Thymus (tissue), 11 donors: ENCODE data around the gene STK4. TPM values are rescaled to one million over a fixed set of nuclear protein-coding genes. Genes with fewer than 3 reads are reported as not detected.

Experiments used
- DNase-seq, 9 donors: peaks; one replicate each; pipeline ENCODE4 v3.0.0-alpha.2; 2013; ENCODE audit warnings: low spot score in 9 of 9, low read depth in 6 of 9, missing footprints in 1 of 9
- H3K27ac ChIP-seq, 2 donors: one replicate each; pipeline ENCODE4 v1.5.1; 2013; ENCODE audit warnings: control low read depth in 1 of 2, low read depth in 1 of 2, low read length in 1 of 2, mild to moderate bottlenecking in 1 of 2, moderate library complexity in 1 of 2
- H3K27me3 ChIP-seq, 2 donors: one replicate each; pipeline ENCODE4 v1.5.1; 2013; ENCODE audit warnings: low read length in 1 of 2; ENCODE audit not compliant: control insufficient read depth in 2 of 2, insufficient read depth in 1 of 2
- H3K36me3 ChIP-seq, 2 donors: one replicate each; pipeline ENCODE4 v1.5.1; 2013; ENCODE audit warnings: low read length in 1 of 2, mild to moderate bottlenecking in 1 of 2, moderate library complexity in 1 of 2; ENCODE audit not compliant: control insufficient read depth in 2 of 2, insufficient read depth in 2 of 2
- H3K4me1 ChIP-seq, 2 donors: one replicate each; pipeline ENCODE4 v1.5.1; 2013; ENCODE audit warnings: low read length in 2 of 2; ENCODE audit not compliant: control insufficient read depth in 2 of 2, insufficient read depth in 2 of 2
- H3K4me3 ChIP-seq, 2 donors: one replicate each; pipeline ENCODE4 v1.5.1; 2013; ENCODE audit warnings: low read length in 2 of 2, control low read depth in 1 of 2, mild to moderate bottlenecking in 1 of 2
- H3K9me3 ChIP-seq, 2 donors: one replicate each; pipeline ENCODE4 v1.5.1; 2013; ENCODE audit warnings: low read length in 1 of 2, mild to moderate bottlenecking in 1 of 2; ENCODE audit not compliant: control insufficient read depth in 2 of 2, insufficient read depth in 1 of 2
- WGBS: extraction: QIAGEN DNeasy Blood & Tissue Kit; methylation state at CpG from one replicate; pipeline ENCODE4 v1.1.7; 2013; 5-methylcytosine and 5-hydroxymethylcytosine counted together
- polyA plus RNA-seq: library from polyadenylated mRNA; stranded (reverse); fragments of 200-250 nt; gene quantifications from one replicate; pipeline ENCODE4 v1.2.3, GENCODE V29; 2013
- total RNA-seq: library from RNA; stranded (reverse); fragments of 120-200 nt; gene quantifications from one replicate; pipeline ENCODE4 v1.2.4, GENCODE V29; 2013
- donor health status: healthy.

Gene STK4
- total and polyA plus RNA-seq, 2 donors: 35.0 to 45.5 TPM

DNA sequence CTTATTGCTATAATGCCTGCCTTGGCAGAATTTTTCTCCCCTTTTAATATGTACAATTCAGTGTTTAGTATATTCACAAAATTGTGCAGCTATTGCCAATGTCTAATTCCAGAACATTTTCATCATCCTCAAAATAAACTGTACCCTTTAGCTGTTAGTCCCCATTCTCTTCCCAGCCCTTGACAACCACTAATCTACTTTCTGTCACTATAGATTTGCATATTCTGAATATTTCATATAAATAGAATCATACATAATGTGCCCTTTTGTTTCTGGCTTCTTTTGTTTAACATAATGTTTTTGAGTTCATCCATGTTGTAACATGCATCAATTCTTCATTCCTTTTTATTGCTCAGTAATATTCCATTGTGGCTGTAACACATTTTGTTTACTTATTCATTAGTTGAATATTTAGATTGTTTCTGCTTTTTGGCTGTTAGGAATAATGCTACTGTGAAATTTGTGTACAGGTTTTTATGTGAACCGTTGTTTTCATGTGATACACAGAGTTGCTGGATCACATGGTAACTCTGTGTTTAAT lies 22.4 kb downstream of the STK4 start:
- no peaks in the 10 kb centered on the region for H3K9me3 ChIP-seq
- 95% methylated on average over 1 of the region's 1 CpG for WGBS
- H3K27ac ChIP-seq: no peak overlapping the region
- no peaks in the 10 kb centered on the region for H3K4me1 ChIP-seq
- no peak overlapping the region for H3K4me3 ChIP-seq
- no peak for DNase-seq
- no peaks in the 10 kb centered on the region for H3K27me3 ChIP-seq
- peaks cover 19 to 42% of the 10 kb centered on the region in 2 donors for H3K36me3 ChIP-seq

DNA sequence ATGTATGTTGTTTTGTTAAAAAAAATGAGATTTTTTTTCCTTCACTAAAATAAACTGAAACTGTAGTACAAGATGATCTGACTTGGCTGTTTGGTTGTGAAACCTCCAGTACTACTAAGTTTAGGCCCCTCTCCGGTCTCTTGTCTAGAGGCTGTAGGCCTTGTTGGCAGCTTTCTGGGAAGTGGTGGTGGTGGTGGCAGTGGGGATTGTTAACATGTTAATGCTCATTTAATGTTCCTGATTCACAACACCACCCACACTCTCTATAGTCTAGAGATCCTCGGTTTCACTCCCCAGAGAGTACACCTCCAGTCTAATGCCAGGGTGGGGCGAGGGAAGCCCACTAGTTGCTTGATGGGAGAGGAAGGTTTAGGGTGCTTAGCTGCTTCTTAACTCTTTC lies 24.1 kb downstream of the STK4 start:
- Histone ChIP-seq H3K4me3 (no peak overlapping the region), H3K9me3 (no peaks in the 10 kb centered on the region)

GRCh38 chr20:44990957-44991356 lies 24.6 kb downstream of the STK4 start:
- H3K4me3 ChIP-seq: no peak overlapping the region
- peaks cover 16 to 42% of the 10 kb centered on the region in 2 donors for H3K36me3 ChIP-seq
- peak overlapping the region in 1 of 2 donors; percentile 8 for H3K27ac ChIP-seq

More for the DNA sequence above, 24.1 kb downstream of the STK4 start:
- H3K36me3 ChIP-seq: peaks cover 19 to 41% of the 10 kb centered on the region in 2 donors
- 68% methylated on average over 3 of the region's 3 CpGs for WGBS
- no peak for DNase-seq
- H3K27me3 ChIP-seq: no peaks in the 10 kb centered on the region
- peak overlapping the region; percentile 8 to 42 for H3K27ac ChIP-seq
- no peaks in the 10 kb centered on the region for H3K4me1 ChIP-seq

DNA sequence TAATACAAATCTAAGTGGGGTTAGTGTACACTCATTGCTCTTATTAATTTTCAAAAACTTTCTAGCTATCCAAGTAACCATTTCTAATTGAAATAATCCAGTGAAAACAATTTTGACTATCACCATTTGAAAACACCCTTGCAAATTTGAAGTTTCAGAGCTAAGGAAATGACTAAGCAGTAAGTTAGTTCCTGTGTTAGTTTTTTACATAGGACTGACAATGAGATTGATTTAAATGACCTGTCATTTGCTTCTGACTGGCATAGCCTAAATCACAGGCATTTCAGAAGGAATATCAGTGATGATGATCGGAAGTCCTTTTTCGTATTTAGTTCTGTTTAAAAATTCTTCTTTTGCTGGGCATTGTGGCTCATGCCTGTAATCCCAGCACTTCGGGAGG lies 27.0 kb downstream of the STK4 start:
- no peak for DNase-seq
- Histone ChIP-seq H3K36me3 (peaks cover 24 to 44% of the 10 kb centered on the region in 2 donors), H3K4me3 (no peak overlapping the region), H3K27ac (no peak overlapping the region), H3K4me1 (no peaks in the 10 kb centered on the region), H3K9me3 (no peaks in the 10 kb centered on the region), H3K27me3 (no peaks in the 10 kb centered on the region)
- 69% methylated on average over 3 of the region's 3 CpGs for WGBS

More at GRCh38 chr20:44990957-44991356, 24.6 kb downstream of the STK4 start:
- no peaks in the 10 kb centered on the region for H3K9me3 ChIP-seq
- H3K4me1 ChIP-seq: no peaks in the 10 kb centered on the region
- no peaks in the 10 kb centered on the region for H3K27me3 ChIP-seq
- no peak for DNase-seq

DNA sequence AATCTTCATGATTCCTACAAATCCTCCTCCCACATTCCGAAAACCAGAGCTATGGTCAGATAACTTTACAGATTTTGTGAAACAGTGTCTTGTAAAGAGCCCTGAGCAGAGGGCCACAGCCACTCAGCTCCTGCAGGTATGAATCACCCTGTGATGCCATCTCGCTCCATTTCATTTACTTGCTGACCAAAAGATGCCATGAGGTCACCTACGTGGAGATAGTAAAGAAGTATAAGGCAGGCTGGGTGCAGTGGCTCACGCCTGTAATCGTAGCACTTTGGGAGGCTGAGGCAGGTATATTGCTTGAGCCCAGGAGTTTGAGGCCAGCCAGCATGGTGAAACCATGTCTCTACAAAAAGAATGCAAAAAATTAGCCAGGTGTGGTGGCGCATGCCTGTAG lies 30.9 kb downstream of the STK4 start:
- Histone ChIP-seq H3K4me3 (no peak overlapping the region), H3K27ac (no peak overlapping the region), H3K27me3 (no peaks in the 10 kb centered on the region), H3K9me3 (no peaks in the 10 kb centered on the region), H3K4me1 (no peaks in the 10 kb centered on the region), H3K36me3 (peaks cover 38 to 67% of the 10 kb centered on the region in 2 donors)
- no peak for DNase-seq
- 99% methylated on average over 6 of the region's 6 CpGs for WGBS

DNA sequence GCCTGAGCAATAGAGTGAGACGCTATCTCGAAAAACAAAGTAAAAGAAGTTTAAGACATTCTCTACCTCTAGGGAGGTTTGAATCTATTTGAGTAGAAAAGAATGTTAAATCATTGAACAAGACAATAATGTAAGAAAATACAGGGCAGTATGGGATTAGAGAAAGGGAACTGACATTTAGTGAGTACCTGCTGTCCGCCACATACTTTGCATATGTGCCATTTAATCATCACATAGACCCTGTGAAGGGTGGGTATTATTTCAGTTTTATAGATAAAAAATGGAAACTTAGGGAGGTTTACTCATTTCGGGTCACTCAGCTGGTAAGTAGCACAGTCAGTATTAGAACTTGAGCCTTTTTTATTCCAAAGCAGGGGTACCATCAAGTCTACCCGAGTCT lies 31.4 kb downstream of the STK4 start:
- H3K4me3 ChIP-seq: no peak overlapping the region
- no peaks in the 10 kb centered on the region for H3K27me3 ChIP-seq
- H3K36me3 ChIP-seq: peaks cover 35 to 66% of the 10 kb centered on the region in 2 donors
- no peaks in the 10 kb centered on the region for H3K4me1 ChIP-seq
- H3K27ac ChIP-seq: no peak overlapping the region
- H3K9me3 ChIP-seq: no peaks in the 10 kb centered on the region
- WGBS: 96% methylated on average over 5 of the region's 5 CpGs
- no peak for DNase-seq

GRCh38 chr20:45008521-45009049 lies 42.3 kb downstream of the STK4 start:
- H3K9me3 ChIP-seq: no peaks in the 10 kb centered on the region
- peaks cover 19 to 39% of the 10 kb centered on the region in 2 donors for H3K36me3 ChIP-seq
- H3K4me3 ChIP-seq: no peak overlapping the region
- no peaks in the 10 kb centered on the region for H3K4me1 ChIP-seq
- H3K27me3 ChIP-seq: no peaks in the 10 kb centered on the region
- H3K27ac ChIP-seq: no peak overlapping the region
- DNase-seq: no peak

- Histone ChIP-seq H3K27me3 (no peaks in the 10 kb centered on the region), H3K36me3 (peaks cover 22 to 36% of the 10 kb centered on the region in 2 donors), H3K4me3 (no peak overlapping the region), H3K27ac (no peak overlapping the region), H3K4me1 (no peaks in the 10 kb centered on the region), H3K9me3 (no peaks in the 10 kb centered on the region)
- no peak for DNase-seq
These were observed 44.1 kb downstream of the STK4 start for GRCh38 chr20:45010399-45010828.

GRCh38 chr20:45011108-45011526 lies 44.8 kb downstream of the STK4 start:
- no peak overlapping the region for H3K27ac ChIP-seq
- H3K36me3 ChIP-seq: peaks cover 25 to 42% of the 10 kb centered on the region in 2 donors
- no peaks in the 10 kb centered on the region for H3K9me3 ChIP-seq
- 50% methylated on average over 2 of the region's 2 CpGs for WGBS
- H3K4me1 ChIP-seq: no peaks in the 10 kb centered on the region
- H3K27me3 ChIP-seq: no peaks in the 10 kb centered on the region
- no peak overlapping the region for H3K4me3 ChIP-seq
- DNase-seq: peak in 8 of 9 donors; percentile 13 to 56 (median 23)
